Upper lobe of right lung (tissue), 1 donor: ENCODE measurements around the gene ZNF362. TPM values are rescaled to one million over a fixed set of nuclear protein-coding genes. Genes with fewer than 3 reads are reported as not detected.
"Not testable (repeated sequence)": the region's sequence is repeated elsewhere in the genome, so short reads cannot be mapped to it uniquely, and the experiment has no call there.

Experiments used
- ATAC-seq: fragments of 200-7000 bp; cut with Tn5 transposase; one replicate; pipeline ENCODE4 v1.9.1; 2020; ENCODE audit warnings: mild to moderate bottlenecking, moderate library complexity
- DNase-seq: peaks from one replicate; pipeline ENCODE4 v3.0.0-alpha.2; 2020
- H3K27ac ChIP-seq: fragments of 200-600 bp; one replicate; pipeline ENCODE4 v1.8.0; 2022
- H3K27me3 ChIP-seq: fragments of 200-600 bp; one replicate; pipeline ENCODE4 v1.8.0; 2022; ENCODE audit warnings: mild to moderate bottlenecking
- H3K36me3 ChIP-seq: fragments of 200-600 bp; one replicate; pipeline ENCODE4 v1.8.0; 2022
- H3K4me1 ChIP-seq: fragments of 200-600 bp; one replicate; pipeline ENCODE4 v1.8.0; 2022
- H3K4me3 ChIP-seq: fragments of 200-600 bp; one replicate; pipeline ENCODE4 v1.8.0; 2022; ENCODE audit warnings: mild to moderate bottlenecking
- H3K9me3 ChIP-seq: fragments of 200-600 bp; one replicate; pipeline ENCODE4 v1.8.0; 2022
- intact Hi-C: fragments of 100-400 bp; cut with DNase I; formaldehyde crosslinking; loops from one replicate; pipeline ENCODE4 v1.11.0; 2022
- total RNA-seq: library from RNA; stranded (reverse); fragmentation: NEBNext Ultra II Directional; extraction: Animal tissue kit (Norgen Biotek cat#: 25700); gene quantifications from one replicate; pipeline ENCODE4 v1.2.1, GENCODE V29; 2021
- TF ChIP-seq, protein P1 (sequence below): fragments of 200-600 bp; IDR thresholded peaks from one replicate; pipeline ENCODE4 v1.8.0; 2022; ENCODE audit warnings: antibody characterized with exemption
- donor health status: DM: no; HTN: yes; CAD: no; lungs with severe emphysema.

Gene ZNF362
- total RNA-seq, 1 donor from 2014 or later = 31.8 TPM

- Histone ChIP-seq H3K36me3 (peaks cover 76% of the 10 kb centered on the region), H3K9me3 (no peaks in the 10 kb centered on the region), H3K4me1 (no peaks in the 10 kb centered on the region), H3K27ac (no peak overlapping the region), H3K27me3 (no peaks in the 10 kb centered on the region), H3K4me3 (no peak overlapping the region)
- ATAC-seq (no peak), DNase-seq (no peak)
- intact Hi-C loops = no loop called here
- TF ChIP-seq, protein P1, sequence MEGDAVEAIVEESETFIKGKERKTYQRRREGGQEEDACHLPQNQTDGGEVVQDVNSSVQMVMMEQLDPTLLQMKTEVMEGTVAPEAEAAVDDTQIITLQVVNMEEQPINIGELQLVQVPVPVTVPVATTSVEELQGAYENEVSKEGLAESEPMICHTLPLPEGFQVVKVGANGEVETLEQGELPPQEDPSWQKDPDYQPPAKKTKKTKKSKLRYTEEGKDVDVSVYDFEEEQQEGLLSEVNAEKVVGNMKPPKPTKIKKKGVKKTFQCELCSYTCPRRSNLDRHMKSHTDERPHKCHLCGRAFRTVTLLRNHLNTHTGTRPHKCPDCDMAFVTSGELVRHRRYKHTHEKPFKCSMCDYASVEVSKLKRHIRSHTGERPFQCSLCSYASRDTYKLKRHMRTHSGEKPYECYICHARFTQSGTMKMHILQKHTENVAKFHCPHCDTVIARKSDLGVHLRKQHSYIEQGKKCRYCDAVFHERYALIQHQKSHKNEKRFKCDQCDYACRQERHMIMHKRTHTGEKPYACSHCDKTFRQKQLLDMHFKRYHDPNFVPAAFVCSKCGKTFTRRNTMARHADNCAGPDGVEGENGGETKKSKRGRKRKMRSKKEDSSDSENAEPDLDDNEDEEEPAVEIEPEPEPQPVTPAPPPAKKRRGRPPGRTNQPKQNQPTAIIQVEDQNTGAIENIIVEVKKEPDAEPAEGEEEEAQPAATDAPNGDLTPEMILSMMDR = no peak
These were observed 27.8 kb downstream of the ZNF362 start for GRCh38 chr1:33284049-33284448.

DNA sequence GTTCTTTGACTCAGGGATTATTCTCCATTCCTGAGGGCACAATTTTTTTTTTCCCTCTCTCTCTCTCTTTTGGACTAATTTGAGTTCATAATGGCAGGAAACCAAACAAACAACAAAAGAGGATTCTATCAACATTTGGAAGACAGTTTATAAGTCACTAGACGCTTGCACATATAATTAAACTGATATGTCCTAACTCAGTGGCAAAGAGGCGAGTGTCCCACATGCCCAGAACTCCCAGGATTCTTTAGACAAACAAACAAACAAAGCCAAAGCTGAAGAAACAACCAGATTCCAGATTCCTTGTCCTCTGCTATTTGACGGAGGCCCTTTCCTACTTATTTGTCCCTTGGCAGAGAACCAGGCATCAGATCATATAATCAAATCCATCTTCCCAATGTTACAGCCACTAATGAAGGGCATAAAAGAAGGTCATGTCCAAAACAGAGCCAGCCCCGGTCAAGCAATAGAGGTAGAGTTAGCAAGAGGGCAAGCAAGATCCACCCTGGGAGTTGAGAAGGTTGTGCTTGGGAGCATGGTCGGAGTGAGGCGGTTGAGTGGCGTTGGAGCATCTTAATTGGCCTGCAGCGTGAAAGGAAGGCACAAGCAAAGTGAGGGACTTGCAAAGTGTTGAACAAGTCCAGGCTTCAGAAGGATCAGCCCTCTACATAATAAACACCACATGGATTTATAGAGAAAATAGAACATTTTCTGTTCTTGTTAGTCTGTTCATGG lies 30.3 kb downstream of the ZNF362 start:
- H3K4me1 ChIP-seq = no peaks in the 10 kb centered on the region
- H3K36me3 ChIP-seq = peaks cover 55% of the 10 kb centered on the region
- ATAC-seq (no peak), DNase-seq (peak; percentile 19)
- TF ChIP-seq, protein P1 = no peak
- no peak overlapping the region for H3K4me3 ChIP-seq
- H3K27me3 ChIP-seq = no peaks in the 10 kb centered on the region
- H3K9me3 ChIP-seq = no peaks in the 10 kb centered on the region
- intact Hi-C loops = no loop called here
- no peak overlapping the region for H3K27ac ChIP-seq

DNA sequence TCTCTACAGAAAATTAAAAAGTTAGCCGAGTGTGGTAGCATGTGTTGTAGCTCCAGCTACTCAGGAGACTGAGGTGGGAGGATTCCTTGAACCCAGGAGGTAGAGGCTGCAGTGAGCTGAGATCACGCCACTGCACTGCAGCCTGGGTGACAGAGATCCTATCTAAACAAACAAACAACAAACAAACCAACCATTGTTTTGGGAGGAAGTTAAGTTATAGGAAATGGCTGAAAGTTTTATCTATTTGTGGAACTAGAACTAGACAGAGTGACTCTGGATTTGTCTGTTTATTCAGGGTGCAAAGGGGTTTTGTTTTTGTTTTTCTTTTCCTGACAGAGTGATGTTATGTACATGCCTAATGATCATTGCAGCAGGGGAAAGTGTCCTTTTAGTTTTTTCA lies 31.0 kb downstream of the ZNF362 start:
- no peaks in the 10 kb centered on the region for H3K9me3 ChIP-seq
- ATAC-seq (no peak), DNase-seq (peak; percentile 6)
- no peaks in the 10 kb centered on the region for H3K4me1 ChIP-seq
- no peaks in the 10 kb centered on the region for H3K27me3 ChIP-seq
- H3K4me3 ChIP-seq = no peak overlapping the region
- TF ChIP-seq, protein P1 = no peak
- no peak overlapping the region for H3K27ac ChIP-seq
- H3K36me3 ChIP-seq = peaks cover 48% of the 10 kb centered on the region
- intact Hi-C loops = no loop called here

DNA sequence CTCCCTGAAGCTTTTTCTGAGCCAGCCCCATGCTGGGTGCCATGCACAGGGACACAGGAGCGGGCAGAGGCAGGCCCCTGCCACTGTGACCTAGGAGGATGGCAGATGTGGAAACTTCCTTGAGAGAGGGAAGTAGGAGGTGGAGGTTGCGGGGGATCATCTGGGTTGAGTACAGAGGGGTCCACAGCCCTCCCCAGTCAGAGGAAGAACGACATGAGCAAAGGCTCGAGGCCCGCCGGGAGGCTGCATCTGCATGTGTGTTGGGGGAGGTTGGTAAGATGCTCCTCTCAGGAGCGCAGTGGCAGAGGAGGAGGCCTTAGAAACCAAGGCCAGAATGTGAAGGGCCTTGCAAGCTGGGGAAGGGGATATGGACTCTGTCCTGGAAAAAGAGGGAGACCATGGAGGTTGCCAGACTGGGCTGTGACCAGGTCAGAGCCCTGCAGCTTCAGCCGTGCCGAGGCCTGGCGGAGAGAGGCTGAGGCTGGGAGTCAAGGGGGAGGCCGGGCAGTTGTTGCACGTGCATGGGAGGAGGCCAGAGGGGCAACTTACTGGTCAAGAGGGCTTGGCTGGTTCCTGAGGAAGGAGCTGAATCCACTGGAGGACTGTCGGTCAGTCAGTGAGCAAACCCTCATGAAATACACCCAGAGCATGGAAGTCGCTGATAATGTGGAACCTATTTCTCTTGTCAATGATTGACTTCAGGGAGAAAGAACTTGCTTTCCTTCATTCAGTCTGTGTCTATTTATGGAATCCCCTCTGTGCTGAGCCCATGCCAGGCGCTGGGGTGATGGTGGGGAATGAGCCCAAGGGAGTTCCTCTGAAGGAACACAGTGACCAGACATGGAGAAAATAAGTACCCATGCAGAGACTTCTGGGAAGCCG lies 32.9 kb downstream of the ZNF362 start:
- H3K27ac ChIP-seq = no peak overlapping the region
- H3K27me3 ChIP-seq = no peaks in the 10 kb centered on the region
- TF ChIP-seq, protein P1 = no peak
- H3K4me1 ChIP-seq = no peaks in the 10 kb centered on the region
- H3K4me3 ChIP-seq = no peak overlapping the region
- peak; percentile 48 for DNase-seq
- no peaks in the 10 kb centered on the region for H3K9me3 ChIP-seq
- intact Hi-C loops = no loop called here
- no peak for ATAC-seq
- H3K36me3 ChIP-seq = peaks cover 37% of the 10 kb centered on the region

GRCh38 chr1:33289858-33290154 lies 33.5 kb downstream of the ZNF362 start:
- Histone ChIP-seq H3K27me3 (no peaks in the 10 kb centered on the region), H3K4me1 (no peaks in the 10 kb centered on the region), H3K4me3 (no peak overlapping the region), H3K27ac (no peak overlapping the region), H3K36me3 (peaks cover 36% of the 10 kb centered on the region), H3K9me3 (no peaks in the 10 kb centered on the region)
- TF ChIP-seq, protein P1 = no peak
- ATAC-seq = no peak
- no peak for DNase-seq
- intact Hi-C loops = loop anchor here (10.0 kb wide), 1 partner anchor 165 kb away; no protein-coding TSS in a partner anchor

GRCh38 chr1:33290615-33291014 lies 34.3 kb downstream of the ZNF362 start:
- not testable (repeated sequence) for H3K4me1 ChIP-seq, H3K4me3 ChIP-seq, DNase-seq, H3K27me3 ChIP-seq, ATAC-seq, H3K9me3 ChIP-seq, H3K27ac ChIP-seq
- intact Hi-C loops = loop anchor here (10.0 kb wide), 1 partner anchor 164 kb away; no protein-coding TSS in a partner anchor
- H3K36me3 ChIP-seq = peaks cover 36% of the 10 kb centered on the region
